ENCODE measurements around the gene SH3PXD2A. TPM values are rescaled to one million over a fixed set of nuclear protein-coding genes. Genes with fewer than 3 reads are reported as not detected.

The SH3PXD2A gene
- total RNA-seq, 1 experiment from 2014 or later = 6.3 TPM

GRCh38 chr10:103828587-103829197 is 26.7 kb downstream of the SH3PXD2A start:
- ChIA-PET CTCF (interaction anchor here (1.4 kb wide), 1 partner anchor 15 kb away, joined by 3 read pairs; no protein-coding TSS in a partner anchor), POLR2A (no interaction called here)
- H3K27ac Mint-ChIP-seq (ENCODE audit: unreplicated experiment) = no peak overlapping the region
- no peaks in the 10 kb centered on the region for H3K27me3 Mint-ChIP-seq (ENCODE audit: insufficient read depth, unreplicated experiment)
- DNase-seq = no peak
- H3K4me3 ChIP-seq (ENCODE audit: low read depth, low read length) = no peak overlapping the region
- TF ChIP-seq, protein P1, sequence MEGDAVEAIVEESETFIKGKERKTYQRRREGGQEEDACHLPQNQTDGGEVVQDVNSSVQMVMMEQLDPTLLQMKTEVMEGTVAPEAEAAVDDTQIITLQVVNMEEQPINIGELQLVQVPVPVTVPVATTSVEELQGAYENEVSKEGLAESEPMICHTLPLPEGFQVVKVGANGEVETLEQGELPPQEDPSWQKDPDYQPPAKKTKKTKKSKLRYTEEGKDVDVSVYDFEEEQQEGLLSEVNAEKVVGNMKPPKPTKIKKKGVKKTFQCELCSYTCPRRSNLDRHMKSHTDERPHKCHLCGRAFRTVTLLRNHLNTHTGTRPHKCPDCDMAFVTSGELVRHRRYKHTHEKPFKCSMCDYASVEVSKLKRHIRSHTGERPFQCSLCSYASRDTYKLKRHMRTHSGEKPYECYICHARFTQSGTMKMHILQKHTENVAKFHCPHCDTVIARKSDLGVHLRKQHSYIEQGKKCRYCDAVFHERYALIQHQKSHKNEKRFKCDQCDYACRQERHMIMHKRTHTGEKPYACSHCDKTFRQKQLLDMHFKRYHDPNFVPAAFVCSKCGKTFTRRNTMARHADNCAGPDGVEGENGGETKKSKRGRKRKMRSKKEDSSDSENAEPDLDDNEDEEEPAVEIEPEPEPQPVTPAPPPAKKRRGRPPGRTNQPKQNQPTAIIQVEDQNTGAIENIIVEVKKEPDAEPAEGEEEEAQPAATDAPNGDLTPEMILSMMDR (IDR thresholded peaks at IDR 0.05; ENCODE audit: insufficient read depth in 1 of 2, low read depth in 1 of 2, low read length in 1 of 2, severe bottlenecking in 1 of 2, unreplicated experiment in 1 of 2) = no peak
- BruUV-seq (replicated peaks) = no TSS peak
- H3K9me3 Mint-ChIP-seq (ENCODE audit: unreplicated experiment) = no peaks in the 10 kb centered on the region
- H3K27me3 ChIP-seq (replicated peaks; ENCODE audit: control insufficient read depth, insufficient read depth, low read length) = no peaks in the 10 kb centered on the region
- no peak overlapping the region for H3K4me3 Mint-ChIP-seq (ENCODE audit: unreplicated experiment)
- intact Hi-C loops (cut with micrococcal nuclease; ENCODE audit: unreplicated experiment) = loop anchor here (1.0 kb wide), 1 partner anchor 9 kb away; no protein-coding TSS in a partner anchor
- peaks cover 22% of the 10 kb centered on the region for H3K4me1 Mint-ChIP-seq (ENCODE audit: low read depth, unreplicated experiment)
- H3K36me3 ChIP-seq (ENCODE audit: control insufficient read depth, insufficient read depth, low read length) = no peaks in the 10 kb centered on the region
- no peaks in the 10 kb centered on the region for H3K36me3 Mint-ChIP-seq (ENCODE audit: insufficient read depth, unreplicated experiment)
- no peaks in the 10 kb centered on the region for H3K9me3 ChIP-seq
- H3K4me1 ChIP-seq = peaks cover 33% of the 10 kb centered on the region

- H3K27me3 ChIP-seq (replicated peaks; ENCODE audit: control insufficient read depth, insufficient read depth, low read length) = no peaks in the 10 kb centered on the region
- H3K9me3 Mint-ChIP-seq (ENCODE audit: unreplicated experiment) = no peaks in the 10 kb centered on the region
- H3K9me3 ChIP-seq = no peaks in the 10 kb centered on the region
- no peak overlapping the region for H3K4me3 Mint-ChIP-seq (ENCODE audit: unreplicated experiment)
- ChIA-PET CTCF (interaction anchor here (1.4 kb wide), 1 partner anchor 14 kb away, joined by 3 read pairs; no protein-coding TSS in a partner anchor), POLR2A (no interaction called here)
- no peaks in the 10 kb centered on the region for H3K36me3 ChIP-seq (ENCODE audit: control insufficient read depth, insufficient read depth, low read length)
- H3K4me1 Mint-ChIP-seq (ENCODE audit: low read depth, unreplicated experiment) = peaks cover 22% of the 10 kb centered on the region
- BruUV-seq (replicated peaks) = no TSS peak
- intact Hi-C loops (cut with micrococcal nuclease; ENCODE audit: unreplicated experiment) = no loop called here
- H3K36me3 Mint-ChIP-seq (ENCODE audit: insufficient read depth, unreplicated experiment) = no peaks in the 10 kb centered on the region
- H3K4me1 ChIP-seq = peaks cover 33% of the 10 kb centered on the region
- no peak overlapping the region for H3K27ac Mint-ChIP-seq (ENCODE audit: unreplicated experiment)
- no peak overlapping the region for H3K4me3 ChIP-seq (ENCODE audit: low read depth, low read length)
- no peaks in the 10 kb centered on the region for H3K27me3 Mint-ChIP-seq (ENCODE audit: insufficient read depth, unreplicated experiment)
- TF ChIP-seq, protein P1 (IDR thresholded peaks at IDR 0.05; ENCODE audit: insufficient read depth in 1 of 2, low read depth in 1 of 2, low read length in 1 of 2, severe bottlenecking in 1 of 2, unreplicated experiment in 1 of 2) = no peak
- no peak for DNase-seq
Measured at GRCh38 chr10:103828107-103828506, 27.3 kb downstream of the SH3PXD2A start.

DNA sequence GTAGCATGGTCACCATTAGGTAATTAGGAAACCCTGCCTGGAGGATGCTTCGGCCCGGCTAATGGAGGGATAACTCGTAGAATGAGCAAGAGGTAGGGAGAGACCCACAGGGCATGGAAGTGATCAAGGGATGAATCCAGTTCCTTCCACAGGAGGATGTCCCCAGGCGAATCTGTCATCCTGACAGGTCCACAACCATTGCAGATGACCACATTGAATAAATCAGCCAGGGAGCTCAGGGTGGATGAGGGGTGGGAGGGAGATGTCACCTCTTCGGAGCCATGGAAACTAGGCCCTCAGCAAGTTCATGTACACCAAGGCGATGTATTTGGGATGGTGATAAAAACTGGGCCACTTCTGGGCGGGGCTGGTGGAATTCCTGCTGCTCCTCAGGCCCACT is 28.5 kb downstream of the SH3PXD2A start:
- BruUV-seq (replicated peaks) = no TSS peak

More for the DNA sequence above, 28.5 kb downstream of the SH3PXD2A start:
- ChIA-PET POLR2A (no interaction called here), CTCF (interaction anchor here (1.5 kb wide), 1 partner anchor 10 kb away, joined by 3 read pairs; no protein-coding TSS in a partner anchor)
- Mint-ChIP-seq H3K4me3 (ENCODE audit: unreplicated experiment) (no peak overlapping the region), H3K4me1 (ENCODE audit: low read depth, unreplicated experiment) (peaks cover 22% of the 10 kb centered on the region), H3K36me3 (ENCODE audit: insufficient read depth, unreplicated experiment) (no peaks in the 10 kb centered on the region), H3K27me3 (ENCODE audit: insufficient read depth, unreplicated experiment) (no peaks in the 10 kb centered on the region), H3K9me3 (ENCODE audit: unreplicated experiment) (no peaks in the 10 kb centered on the region), H3K27ac (ENCODE audit: unreplicated experiment) (no peak overlapping the region)
- no peak for DNase-seq
- Histone ChIP-seq H3K36me3 (ENCODE audit: control insufficient read depth, insufficient read depth, low read length) (no peaks in the 10 kb centered on the region), H3K9me3 (no peaks in the 10 kb centered on the region), H3K4me3 (ENCODE audit: low read depth, low read length) (no peak overlapping the region), H3K27me3 (replicated peaks; ENCODE audit: control insufficient read depth, insufficient read depth, low read length) (no peaks in the 10 kb centered on the region), H3K4me1 (peaks cover 33% of the 10 kb centered on the region)
- intact Hi-C loops (cut with micrococcal nuclease; ENCODE audit: unreplicated experiment) = no loop called here
- TF ChIP-seq, protein P1 (IDR thresholded peaks at IDR 0.05; ENCODE audit: insufficient read depth in 1 of 2, low read depth in 1 of 2, low read length in 1 of 2, severe bottlenecking in 1 of 2, unreplicated experiment in 1 of 2) = no peak

Measured in Caco-2 (cell line).